WTC11 (cell line): ENCODE measurements around the gene MYBPH. TPM values are rescaled to one million over a fixed set of nuclear protein-coding genes. Genes with fewer than 3 reads are reported as not detected.

Source experiments
- ATAC-seq: fragments of 200-7000 bp; cut with Tn5 transposase; 2 replicates; pipeline ENCODE4 v1.10.0; 2021; ENCODE audit warnings: mild to moderate bottlenecking, moderate library complexity
- CTCF ChIA-PET: fragments of 300-600 bp; sonication (Branson Sonifier 250); formaldehyde crosslinking; loops from one replicate; lab custom pipeline; 2021; ENCODE audit warnings: antibody characterized with exemption; lab: Charles Lee
- POLR2A ChIA-PET: fragments of 350-600 bp; sonication (Branson Sonifier 250); formaldehyde crosslinking; loops from one replicate; lab custom pipeline; 2021; ENCODE audit warnings: antibody characterized with exemption; lab: Charles Lee
- DNase-seq: peaks from one replicate; pipeline ENCODE4 v3.0.0; 2021; ENCODE audit warnings: low spot score
- H3K27ac Mint-ChIP-seq: 2 replicates; pipeline ENCODE4 v1.8.0; 2021; ENCODE audit warnings: mixed read lengths
- H3K27me3 Mint-ChIP-seq: 2 replicates; pipeline ENCODE4 v1.8.0; 2021; ENCODE audit warnings: low read depth, mild to moderate bottlenecking, moderate library complexity, mixed read lengths
- H3K36me3 Mint-ChIP-seq: 2 replicates; pipeline ENCODE4 v1.8.0; 2021; ENCODE audit warnings: mixed read lengths
- H3K4me1 Mint-ChIP-seq: 2 replicates; pipeline ENCODE4 v1.8.0; 2022; ENCODE audit warnings: mixed read lengths
- H3K4me3 Mint-ChIP-seq: 2 replicates; pipeline ENCODE4 v1.8.0; 2021; ENCODE audit warnings: mild to moderate bottlenecking, moderate library complexity, mixed read lengths
- H3K9me3 Mint-ChIP-seq: 2 replicates; pipeline ENCODE4 v1.8.0; 2021; ENCODE audit warnings: mixed read lengths
- ATF1 ChIP-seq: sonication (generic); formaldehyde crosslinking; IDR thresholded peaks from 2 replicates; pipeline ENCODE4 v1.8.1; 2023; ENCODE audit warnings: mild to moderate bottlenecking, moderate library complexity, missing genetic modification reagents
- CREB1 ChIP-seq: sonication (generic); formaldehyde crosslinking; IDR thresholded peaks from 2 replicates; pipeline ENCODE4 v1.8.0; 2023; ENCODE audit warnings: mild to moderate bottlenecking, missing genetic modification reagents
- ELF4 ChIP-seq: sonication (generic); formaldehyde crosslinking; IDR thresholded peaks from 2 replicates; pipeline ENCODE4 v1.8.1; 2022; ENCODE audit warnings: low read depth, mild to moderate bottlenecking, moderate library complexity, missing genetic modification reagents
- ESRRA ChIP-seq: sonication (generic); formaldehyde crosslinking; IDR thresholded peaks from 2 replicates; pipeline ENCODE4 v1.8.1; 2022; ENCODE audit warnings: mild to moderate bottlenecking, missing genetic modification reagents, borderline replicate concordance
- FOXJ3 ChIP-seq: sonication (generic); formaldehyde crosslinking; IDR thresholded peaks from 2 replicates; pipeline ENCODE4 v1.9.0; 2021; ENCODE audit warnings: missing genetic modification reagents, mild to moderate bottlenecking, borderline replicate concordance
- FOXK1 ChIP-seq: sonication (generic); formaldehyde crosslinking; IDR thresholded peaks from 2 replicates; pipeline ENCODE4 v1.8.0; 2022; ENCODE audit warnings: mild to moderate bottlenecking, moderate library complexity, missing genetic modification reagents
- FOXP1 ChIP-seq: sonication (generic); formaldehyde crosslinking; IDR thresholded peaks from 2 replicates; pipeline ENCODE4 v1.8.0; 2022; ENCODE audit warnings: missing genetic modification reagents, mild to moderate bottlenecking, moderate library complexity, borderline replicate concordance
- NFE2L1 ChIP-seq: sonication (generic); formaldehyde crosslinking; IDR thresholded peaks from 2 replicates; pipeline ENCODE4 v1.8.1; 2023; ENCODE audit warnings: missing genetic modification reagents
- NR1H2 ChIP-seq: sonication (generic); formaldehyde crosslinking; IDR thresholded peaks from 2 replicates; pipeline ENCODE4 v1.9.0; 2021; ENCODE audit warnings: mild to moderate bottlenecking, moderate library complexity, missing genetic modification reagents
- SMAD4 ChIP-seq: sonication (generic); formaldehyde crosslinking; IDR thresholded peaks from 2 replicates; pipeline ENCODE4 v1.8.0; 2022; ENCODE audit warnings: mild to moderate bottlenecking, missing genetic modification reagents
- TEAD1 ChIP-seq: sonication (generic); formaldehyde crosslinking; IDR thresholded peaks from 2 replicates; pipeline ENCODE4 v1.8.0; 2022; ENCODE audit warnings: mild to moderate bottlenecking, missing genetic modification reagents
- ZNF138 ChIP-seq: sonication (generic); formaldehyde crosslinking; conservative IDR thresholded peaks from 2 replicates; pipeline ENCODE4 v1.8.1; 2022; ENCODE audit warnings: mild to moderate bottlenecking, moderate library complexity, missing genetic modification reagents
- ZNF232 ChIP-seq: sonication (generic); formaldehyde crosslinking; IDR thresholded peaks from 2 replicates; pipeline ENCODE4 v1.8.0; 2022; ENCODE audit warnings: mild to moderate bottlenecking, missing genetic modification reagents
- ZNF317 ChIP-seq: sonication (generic); formaldehyde crosslinking; IDR thresholded peaks from 2 replicates; pipeline ENCODE4 v1.8.1; 2023; ENCODE audit warnings: low read depth, mild to moderate bottlenecking, moderate library complexity, missing genetic modification reagents, borderline replicate concordance
- ZNF396 ChIP-seq: fragments of 250-450 bp; sonication (Bioruptor Pico); IDR thresholded peaks from 2 replicates; pipeline ENCODE4 v1.8.0; 2021; ENCODE audit warnings: mild to moderate bottlenecking, moderate library complexity, borderline replicate concordance
- total RNA-seq: library from RNA; stranded (reverse); gene quantifications from 3 replicates; pipeline ENCODE4 v1.2.3, GENCODE V29; 2021
- TF ChIP-seq, protein P1 (sequence below): sonication (generic); formaldehyde crosslinking; IDR thresholded peaks from 2 replicates; pipeline ENCODE4 v1.8.0; 2022; ENCODE audit warnings: mild to moderate bottlenecking, missing genetic modification reagents
- TF ChIP-seq, protein P2 (sequence below): sonication (generic); formaldehyde crosslinking; IDR thresholded peaks from 2 replicates; pipeline ENCODE4 v1.8.1; 2023; ENCODE audit warnings: mild to moderate bottlenecking, missing genetic modification reagents, moderate library complexity
- TF ChIP-seq, protein P3 (sequence below): sonication (generic); formaldehyde crosslinking; IDR thresholded peaks from 2 replicates; pipeline ENCODE4 v1.8.0; 2023; ENCODE audit warnings: mild to moderate bottlenecking, missing genetic modification reagents
- TF ChIP-seq, protein P4 (sequence below): sonication (generic); formaldehyde crosslinking; IDR thresholded peaks from 2 replicates; pipeline ENCODE4 v1.8.1; 2023; ENCODE audit warnings: mild to moderate bottlenecking, missing genetic modification reagents, borderline replicate concordance
- TF ChIP-seq, protein P5 (sequence below): sonication (generic); formaldehyde crosslinking; IDR thresholded peaks from 2 replicates; pipeline ENCODE4 v1.8.1; 2023; ENCODE audit warnings: mild to moderate bottlenecking, moderate library complexity, missing genetic modification reagents

MYBPH gene
- total RNA-seq, 1 experiment from 2014 or later = not detected

DNA sequence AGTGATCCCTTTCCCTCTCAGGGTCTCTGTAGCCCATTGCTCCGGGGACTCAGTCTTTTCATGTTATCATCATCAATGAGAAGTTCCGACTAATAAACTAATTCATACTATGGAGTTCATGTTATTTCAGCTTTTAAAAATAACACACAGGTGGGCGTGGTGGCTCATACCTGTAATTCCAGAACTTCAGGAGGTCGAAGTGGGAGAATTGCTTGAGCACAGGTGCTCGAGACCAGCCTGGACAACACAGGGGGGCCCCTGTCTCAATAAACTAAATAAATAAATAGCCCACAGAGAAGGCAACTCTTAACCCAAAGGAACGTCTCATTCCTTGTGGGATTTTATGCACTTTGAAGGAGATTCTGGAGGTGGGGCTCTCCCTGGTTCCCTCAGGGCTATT, 14.5 kb downstream of the MYBPH start:
- no peak overlapping the region for H3K4me3 Mint-ChIP-seq
- ATAC-seq (no peak), DNase-seq (no peak)
- H3K9me3 Mint-ChIP-seq = peaks cover 13% of the 10 kb centered on the region
- H3K27me3 Mint-ChIP-seq = no peaks in the 10 kb centered on the region; the same call in none of the 2 replicates
- ChIA-PET CTCF (interaction anchor here (1.2 to 2.7 kb wide), 5 partner anchors 11 to 121 kb away, joined by 3 to 11 read pairs (median 9); no protein-coding TSS in a partner anchor), POLR2A (no interaction called here)
- H3K4me1 Mint-ChIP-seq = 0 out of 2 replicates have a peak, but pooled peaks cover 3% of the 10 kb centered on the region
- H3K27ac Mint-ChIP-seq = no peak overlapping the region
- peaks cover 3% of the 10 kb centered on the region; the same call in 1 of the 2 replicates for H3K36me3 Mint-ChIP-seq
- TF ChIP-seq NFE2L1 (CRISPR knock-in tag) (no peak), ATF1 (no peak), ELF4 (CRISPR knock-in tag) (no peak), ZNF138 (CRISPR knock-in tag) (no peak), ESRRA (no peak), FOXP1 (CRISPR knock-in tag) (no peak), ZNF232 (CRISPR knock-in tag) (no peak), FOXJ3 (CRISPR knock-in tag) (no peak), TEAD1 (CRISPR knock-in tag) (no peak), ZNF317 (CRISPR knock-in tag) (no peak), SMAD4 (CRISPR knock-in tag) (no peak), CREB1 (no peak), ZNF396 (CRISPR knock-in tag) (no peak), FOXK1 (no peak), NR1H2 (no peak)
- TF ChIP-seq, protein P1, sequence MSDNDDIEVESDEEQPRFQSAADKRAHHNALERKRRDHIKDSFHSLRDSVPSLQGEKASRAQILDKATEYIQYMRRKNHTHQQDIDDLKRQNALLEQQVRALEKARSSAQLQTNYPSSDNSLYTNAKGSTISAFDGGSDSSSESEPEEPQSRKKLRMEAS (CRISPR knock-in tag) = no peak
- TF ChIP-seq, protein P2, sequence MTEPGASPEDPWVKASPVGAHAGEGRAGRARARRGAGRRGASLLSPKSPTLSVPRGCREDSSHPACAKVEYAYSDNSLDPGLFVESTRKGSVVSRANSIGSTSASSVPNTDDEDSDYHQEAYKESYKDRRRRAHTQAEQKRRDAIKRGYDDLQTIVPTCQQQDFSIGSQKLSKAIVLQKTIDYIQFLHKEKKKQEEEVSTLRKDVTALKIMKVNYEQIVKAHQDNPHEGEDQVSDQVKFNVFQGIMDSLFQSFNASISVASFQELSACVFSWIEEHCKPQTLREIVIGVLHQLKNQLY (CRISPR knock-in tag) = no peak
- TF ChIP-seq, protein P3, sequence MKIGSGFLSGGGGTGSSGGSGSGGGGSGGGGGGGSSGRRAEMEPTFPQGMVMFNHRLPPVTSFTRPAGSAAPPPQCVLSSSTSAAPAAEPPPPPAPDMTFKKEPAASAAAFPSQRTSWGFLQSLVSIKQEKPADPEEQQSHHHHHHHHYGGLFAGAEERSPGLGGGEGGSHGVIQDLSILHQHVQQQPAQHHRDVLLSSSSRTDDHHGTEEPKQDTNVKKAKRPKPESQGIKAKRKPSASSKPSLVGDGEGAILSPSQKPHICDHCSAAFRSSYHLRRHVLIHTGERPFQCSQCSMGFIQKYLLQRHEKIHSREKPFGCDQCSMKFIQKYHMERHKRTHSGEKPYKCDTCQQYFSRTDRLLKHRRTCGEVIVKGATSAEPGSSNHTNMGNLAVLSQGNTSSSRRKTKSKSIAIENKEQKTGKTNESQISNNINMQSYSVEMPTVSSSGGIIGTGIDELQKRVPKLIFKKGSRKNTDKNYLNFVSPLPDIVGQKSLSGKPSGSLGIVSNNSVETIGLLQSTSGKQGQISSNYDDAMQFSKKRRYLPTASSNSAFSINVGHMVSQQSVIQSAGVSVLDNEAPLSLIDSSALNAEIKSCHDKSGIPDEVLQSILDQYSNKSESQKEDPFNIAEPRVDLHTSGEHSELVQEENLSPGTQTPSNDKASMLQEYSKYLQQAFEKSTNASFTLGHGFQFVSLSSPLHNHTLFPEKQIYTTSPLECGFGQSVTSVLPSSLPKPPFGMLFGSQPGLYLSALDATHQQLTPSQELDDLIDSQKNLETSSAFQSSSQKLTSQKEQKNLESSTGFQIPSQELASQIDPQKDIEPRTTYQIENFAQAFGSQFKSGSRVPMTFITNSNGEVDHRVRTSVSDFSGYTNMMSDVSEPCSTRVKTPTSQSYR = no peak

DNA sequence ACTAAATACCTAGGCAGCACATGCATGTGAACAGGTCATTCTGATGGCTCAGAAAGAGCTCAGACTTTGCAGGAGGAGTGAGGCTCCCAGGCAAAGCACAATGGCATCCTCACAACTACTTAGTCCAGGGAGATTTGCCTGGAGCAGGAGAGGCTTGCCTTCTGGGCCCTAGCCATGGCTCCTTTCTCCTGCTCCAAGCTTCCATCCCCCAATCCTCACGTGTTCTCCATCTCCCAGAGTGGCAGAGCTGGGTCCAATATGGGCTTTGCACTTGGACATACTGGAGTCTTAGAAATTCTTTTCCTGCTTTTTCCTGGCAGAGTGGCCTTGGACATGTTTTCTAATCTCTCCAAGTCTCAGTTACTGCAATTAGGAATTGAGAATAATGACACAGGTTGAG, 15.8 kb downstream of the MYBPH start:
- no peak for DNase-seq
- H3K27ac Mint-ChIP-seq = no peak overlapping the region

More for the DNA sequence above, 15.8 kb downstream of the MYBPH start:
- H3K4me3 Mint-ChIP-seq = no peak overlapping the region
- H3K27me3 Mint-ChIP-seq = no peaks in the 10 kb centered on the region; the same call in none of the 2 replicates
- CTCF ChIA-PET = interaction anchor here (0.5 to 2.1 kb wide), 4 partner anchors 12 to 98 kb away, joined by 3 to 8 read pairs (median 4); partner anchors contain the start of gene ADORA1
- TF ChIP-seq, protein P4, sequence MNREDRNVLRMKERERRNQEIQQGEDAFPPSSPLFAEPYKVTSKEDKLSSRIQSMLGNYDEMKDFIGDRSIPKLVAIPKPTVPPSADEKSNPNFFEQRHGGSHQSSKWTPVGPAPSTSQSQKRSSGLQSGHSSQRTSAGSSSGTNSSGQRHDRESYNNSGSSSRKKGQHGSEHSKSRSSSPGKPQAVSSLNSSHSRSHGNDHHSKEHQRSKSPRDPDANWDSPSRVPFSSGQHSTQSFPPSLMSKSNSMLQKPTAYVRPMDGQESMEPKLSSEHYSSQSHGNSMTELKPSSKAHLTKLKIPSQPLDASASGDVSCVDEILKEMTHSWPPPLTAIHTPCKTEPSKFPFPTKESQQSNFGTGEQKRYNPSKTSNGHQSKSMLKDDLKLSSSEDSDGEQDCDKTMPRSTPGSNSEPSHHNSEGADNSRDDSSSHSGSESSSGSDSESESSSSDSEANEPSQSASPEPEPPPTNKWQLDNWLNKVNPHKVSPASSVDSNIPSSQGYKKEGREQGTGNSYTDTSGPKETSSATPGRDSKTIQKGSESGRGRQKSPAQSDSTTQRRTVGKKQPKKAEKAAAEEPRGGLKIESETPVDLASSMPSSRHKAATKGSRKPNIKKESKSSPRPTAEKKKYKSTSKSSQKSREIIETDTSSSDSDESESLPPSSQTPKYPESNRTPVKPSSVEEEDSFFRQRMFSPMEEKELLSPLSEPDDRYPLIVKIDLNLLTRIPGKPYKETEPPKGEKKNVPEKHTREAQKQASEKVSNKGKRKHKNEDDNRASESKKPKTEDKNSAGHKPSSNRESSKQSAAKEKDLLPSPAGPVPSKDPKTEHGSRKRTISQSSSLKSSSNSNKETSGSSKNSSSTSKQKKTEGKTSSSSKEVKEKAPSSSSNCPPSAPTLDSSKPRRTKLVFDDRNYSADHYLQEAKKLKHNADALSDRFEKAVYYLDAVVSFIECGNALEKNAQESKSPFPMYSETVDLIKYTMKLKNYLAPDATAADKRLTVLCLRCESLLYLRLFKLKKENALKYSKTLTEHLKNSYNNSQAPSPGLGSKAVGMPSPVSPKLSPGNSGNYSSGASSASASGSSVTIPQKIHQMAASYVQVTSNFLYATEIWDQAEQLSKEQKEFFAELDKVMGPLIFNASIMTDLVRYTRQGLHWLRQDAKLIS = no peak
- TF ChIP-seq, protein P5, sequence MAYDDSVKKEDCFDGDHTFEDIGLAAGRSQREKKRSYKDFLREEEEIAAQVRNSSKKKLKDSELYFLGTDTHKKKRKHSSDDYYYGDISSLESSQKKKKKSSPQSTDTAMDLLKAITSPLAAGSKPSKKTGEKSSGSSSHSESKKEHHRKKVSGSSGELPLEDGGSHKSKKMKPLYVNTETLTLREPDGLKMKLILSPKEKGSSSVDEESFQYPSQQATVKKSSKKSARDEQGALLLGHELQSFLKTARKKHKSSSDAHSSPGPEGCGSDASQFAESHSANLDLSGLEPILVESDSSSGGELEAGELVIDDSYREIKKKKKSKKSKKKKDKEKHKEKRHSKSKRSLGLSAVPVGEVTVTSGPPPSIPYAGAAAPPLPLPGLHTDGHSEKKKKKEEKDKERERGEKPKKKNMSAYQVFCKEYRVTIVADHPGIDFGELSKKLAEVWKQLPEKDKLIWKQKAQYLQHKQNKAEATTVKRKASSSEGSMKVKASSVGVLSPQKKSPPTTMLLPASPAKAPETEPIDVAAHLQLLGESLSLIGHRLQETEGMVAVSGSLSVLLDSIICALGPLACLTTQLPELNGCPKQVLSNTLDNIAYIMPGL = no peak
- ATAC-seq = no peak
- POLR2A ChIA-PET = no interaction called here
- H3K4me1 Mint-ChIP-seq = 0 out of 2 replicates have a peak, but pooled peaks cover 7% of the 10 kb centered on the region
- H3K9me3 Mint-ChIP-seq = peaks cover 13% of the 10 kb centered on the region
- peaks cover 3% of the 10 kb centered on the region; the same call in 1 of the 2 replicates for H3K36me3 Mint-ChIP-seq
